GM19023 (cell line): ENCODE results near the gene SLC25A19.

Experiments used
- ATAC-seq: cut with Tn5 transposase; IDR thresholded peaks from one replicate; pipeline ENCODE4 v1.9.1; 2021; ENCODE audit warnings: mild to moderate bottlenecking, moderate library complexity; ENCODE audit not compliant: unreplicated experiment

SLC25A19 gene

GRCh38 chr17:75241996-75242460 is 47.2 kb downstream of the SLC25A19 start:
- ATAC-seq = no peak

- no peak for ATAC-seq
These were observed 47.7 kb downstream of the SLC25A19 start for GRCh38 chr17:75241502-75241901.

DNA sequence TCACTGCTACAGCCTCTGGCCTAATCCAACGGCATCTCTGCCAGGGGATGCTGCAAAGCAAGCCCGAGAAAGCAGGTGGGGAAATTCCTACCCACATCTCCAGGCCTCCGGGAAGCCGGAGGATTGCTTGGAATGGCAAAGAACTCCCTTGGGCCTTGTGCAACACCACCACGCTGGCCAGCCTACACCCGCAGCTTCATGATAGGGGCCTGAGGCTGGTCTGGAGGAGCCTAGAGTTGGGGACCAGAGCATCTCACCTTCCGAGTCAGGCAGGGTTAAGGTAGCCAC is 48.1 kb downstream of the SLC25A19 start:
- no peak for ATAC-seq

- ATAC-seq = no peak
These were observed 48.7 kb downstream of the SLC25A19 start for GRCh38 chr17:75240394-75241142.

DNA sequence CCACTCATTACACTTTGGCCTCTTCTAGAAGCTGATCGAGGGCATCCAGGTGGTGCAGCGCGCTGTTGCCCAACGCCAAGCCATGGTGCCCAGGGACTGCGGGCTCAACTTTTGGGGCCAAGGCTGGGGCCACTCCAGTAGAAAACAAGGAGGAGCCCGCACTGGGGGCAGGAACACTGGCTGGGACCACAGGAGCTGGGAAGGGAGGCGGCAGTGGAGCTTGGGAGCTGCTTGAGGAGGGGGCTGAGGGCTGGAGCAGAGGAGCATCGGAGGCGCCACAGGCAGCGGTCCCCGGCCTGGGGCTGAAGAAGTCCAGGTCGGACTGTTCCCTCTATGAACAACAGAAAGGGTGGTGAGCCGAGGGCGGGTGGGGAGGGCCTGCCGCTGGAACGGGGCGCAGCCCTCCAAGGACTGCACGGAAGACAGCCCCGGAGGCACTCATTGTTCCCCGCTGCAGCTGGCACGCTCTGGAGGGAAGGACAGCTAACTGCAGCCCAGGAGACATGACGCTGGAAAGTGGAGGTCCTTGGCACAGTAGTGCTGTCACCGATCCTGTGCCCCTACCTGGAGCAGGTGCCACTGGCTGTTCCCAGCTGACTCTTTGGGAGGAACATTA is 49.3 kb downstream of the SLC25A19 start:
- ATAC-seq = no peak

DNA sequence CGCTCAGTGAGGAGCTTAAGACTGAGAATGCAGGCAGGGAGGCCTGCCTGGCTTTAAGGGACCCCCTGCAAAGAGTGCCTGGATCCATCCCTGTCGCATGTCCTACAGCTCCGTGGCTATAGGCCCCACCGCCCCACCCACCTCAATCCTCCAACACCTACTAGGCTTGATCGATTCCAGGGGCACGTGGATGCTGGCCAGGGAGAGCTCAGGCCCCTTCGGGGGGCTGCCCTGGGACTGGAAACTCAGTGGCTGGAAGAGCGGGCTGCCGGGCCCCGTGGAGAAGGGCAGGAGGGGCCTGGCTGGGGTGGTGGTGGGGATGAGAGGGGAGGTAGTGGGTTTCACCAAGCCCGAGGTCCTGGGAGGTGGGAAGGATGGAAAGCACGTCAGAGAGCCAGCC is 50.0 kb downstream of the SLC25A19 start:
- ATAC-seq = no peak

DNA sequence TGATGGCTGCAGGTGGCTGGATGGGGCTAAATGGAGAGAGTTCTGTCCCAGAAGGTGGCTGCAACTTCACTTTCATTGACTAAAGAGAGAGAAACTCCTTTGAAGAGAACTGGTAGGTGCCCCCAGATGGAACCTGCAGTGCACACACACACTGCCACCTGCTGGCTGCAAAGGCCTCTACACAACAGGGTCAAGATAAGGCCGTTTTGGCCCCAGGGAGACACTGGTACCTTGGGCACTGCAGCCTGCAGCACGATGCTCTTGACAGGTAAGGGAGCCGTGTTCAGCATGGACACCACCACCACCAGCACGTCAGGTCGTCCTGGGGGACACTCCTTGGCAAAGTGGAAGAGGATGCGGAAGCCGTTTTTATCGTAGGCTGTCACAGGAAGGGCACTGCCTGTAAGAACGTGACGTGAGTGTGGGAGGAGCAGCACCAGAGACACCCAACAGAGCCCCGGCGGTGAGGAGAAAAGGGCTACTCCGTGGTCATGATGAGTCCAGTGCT is 50.5 kb downstream of the SLC25A19 start:
- no peak for ATAC-seq

- no peak for ATAC-seq
These were observed 51.1 kb downstream of the SLC25A19 start for GRCh38 chr17:75238020-75238580.

- no peak for ATAC-seq
These were observed 51.9 kb downstream of the SLC25A19 start for GRCh38 chr17:75237100-75238014.

DNA sequence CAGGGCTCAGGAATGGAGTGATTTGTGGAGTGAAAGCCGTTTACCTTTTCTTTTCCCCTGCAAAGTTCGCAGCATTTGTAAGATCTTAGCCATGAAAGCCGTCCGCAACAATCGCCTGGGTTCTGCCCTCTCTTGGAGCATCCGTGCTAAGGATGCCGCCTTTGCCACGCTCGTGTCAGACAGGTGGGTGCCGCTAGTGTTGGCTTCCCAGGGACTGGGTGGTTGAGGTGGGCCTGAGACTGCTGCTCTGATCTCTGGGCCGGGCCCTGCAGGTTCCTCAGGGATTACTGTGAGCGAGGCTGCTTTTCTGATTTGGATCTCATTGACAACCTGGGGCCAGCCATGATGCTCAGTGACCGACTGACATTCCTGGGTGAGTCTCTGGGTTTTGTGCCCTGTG is 56.4 kb downstream of the SLC25A19 start:
- no peak for ATAC-seq

DNA sequence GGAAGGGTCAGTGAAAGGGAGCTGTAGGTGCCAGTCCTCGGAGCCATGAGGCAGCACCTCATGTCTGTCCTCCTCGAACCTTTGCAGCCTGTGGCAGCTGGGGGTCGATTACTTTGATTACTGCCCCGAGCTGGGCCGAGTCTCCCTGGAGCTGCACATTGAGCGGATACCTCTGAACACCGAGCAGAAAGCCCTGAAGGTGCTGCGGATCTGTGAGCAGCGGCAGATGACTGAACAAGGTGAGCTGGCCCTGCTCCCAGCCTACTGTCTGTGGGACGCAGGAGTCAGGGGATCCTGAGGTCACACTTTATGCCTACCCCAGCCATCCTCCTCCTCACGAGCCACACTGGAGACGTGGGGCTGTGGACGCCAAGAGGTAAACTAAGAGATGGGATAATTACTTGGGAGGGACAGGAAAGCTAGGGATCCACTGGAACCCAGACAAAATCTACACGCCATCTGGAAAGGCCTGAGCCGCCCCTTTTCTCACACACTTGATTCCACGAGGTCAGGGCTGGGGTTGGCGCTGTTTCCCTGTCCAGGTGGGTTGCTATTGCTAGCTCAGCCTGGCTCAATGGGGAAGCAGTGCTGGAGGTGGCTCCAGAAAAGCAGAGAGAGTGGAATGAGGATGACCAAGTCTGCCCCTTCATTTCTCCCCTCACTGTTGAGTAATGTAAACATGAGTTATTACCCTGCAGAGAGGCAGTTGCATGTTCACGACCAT is 57.3 kb downstream of the SLC25A19 start:
- ATAC-seq = no peak

GRCh38 chr17:75231071-75231470 is 58.2 kb downstream of the SLC25A19 start:
- no peak for ATAC-seq

- no peak for ATAC-seq
These were observed 60.4 kb downstream of the SLC25A19 start for GRCh38 chr17:75228847-75229246.

DNA sequence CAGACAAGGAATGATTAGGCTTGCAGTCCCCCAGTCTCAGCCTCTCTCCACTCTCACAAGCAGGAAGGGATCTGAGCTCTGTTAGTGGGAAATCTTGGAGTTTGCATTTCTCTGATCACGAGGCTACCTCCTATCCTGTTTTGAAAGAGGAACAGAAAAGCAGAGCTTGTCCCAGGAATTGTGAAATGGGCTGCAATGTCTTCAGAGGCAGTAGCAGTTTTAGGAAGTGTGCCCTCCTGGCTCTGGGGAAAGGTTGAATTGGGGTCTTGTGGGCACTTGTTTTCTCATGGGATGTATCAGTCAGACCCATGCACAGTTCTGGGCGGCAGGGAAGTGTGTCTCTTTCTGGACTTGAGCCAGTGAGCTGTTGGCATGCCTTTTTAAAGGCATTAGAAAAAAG is 60.9 kb downstream of the SLC25A19 start:
- no peak for ATAC-seq

DNA sequence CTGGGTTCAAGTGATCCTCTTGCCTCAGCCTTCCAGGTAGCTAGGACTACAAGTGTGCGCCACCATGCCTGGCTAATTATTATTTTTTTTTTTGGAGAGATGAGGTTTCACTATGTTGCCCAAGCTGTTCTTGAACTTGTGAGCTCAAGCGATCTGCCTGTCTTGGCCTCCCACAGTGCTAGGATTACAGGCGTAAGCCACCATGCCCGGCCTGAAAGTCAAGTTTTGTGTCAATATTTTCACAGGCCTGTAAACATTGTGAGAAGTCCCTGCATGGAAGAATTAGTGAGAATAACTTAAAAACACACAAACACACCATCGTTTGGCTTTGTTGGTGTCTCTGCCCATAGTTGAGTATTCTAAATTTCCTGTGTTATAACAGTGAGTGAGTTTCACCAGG is 61.5 kb downstream of the SLC25A19 start:
- no peak for ATAC-seq

- ATAC-seq = no peak
These were observed 64.2 kb downstream of the SLC25A19 start for GRCh38 chr17:75225016-75225415.
